ENCODE data around the gene CHST3.

DNA sequence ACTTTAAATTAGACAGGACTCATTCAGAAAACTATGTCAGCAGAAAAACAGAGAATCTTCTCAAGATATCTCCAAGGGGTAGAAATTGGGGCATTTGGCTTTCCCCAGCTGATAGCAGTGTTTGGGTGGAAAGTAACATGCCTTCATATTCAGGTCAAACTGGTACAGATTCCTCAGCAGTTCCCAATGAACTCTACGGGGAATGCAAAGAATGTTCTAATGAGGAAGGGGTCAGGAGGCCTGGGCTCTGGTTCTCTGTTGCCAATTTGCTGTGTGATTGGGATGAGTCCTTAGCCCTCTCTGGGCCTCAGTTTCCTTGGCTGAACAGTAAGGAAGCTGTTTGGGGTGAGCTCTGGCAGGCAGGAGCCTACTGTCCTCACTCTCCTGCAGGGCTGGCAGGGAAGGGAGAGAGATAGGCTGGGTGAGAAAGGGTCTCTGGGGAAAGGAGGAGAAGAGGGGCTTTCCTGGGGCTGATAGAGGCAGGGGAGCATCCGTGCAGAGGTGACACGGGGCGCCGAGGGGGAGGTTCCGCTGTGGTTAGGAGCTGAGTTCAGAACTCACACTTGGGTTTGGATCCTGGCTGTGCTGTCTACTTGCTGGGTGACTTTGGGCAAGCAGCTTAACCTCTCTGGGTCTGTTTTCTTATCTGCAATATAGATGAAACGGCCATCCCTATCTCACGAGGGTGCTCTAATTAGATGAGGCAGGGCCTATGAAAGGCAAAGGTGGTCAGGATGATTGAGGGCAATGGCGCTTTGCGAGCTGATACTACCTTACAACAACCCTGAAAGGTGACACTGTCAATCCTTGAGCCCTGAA, 79.0 kb downstream of the CHST3 start:
- TF ChIP-seq EZH2 (IDR thresholded peaks at IDR 0.05; ENCODE audit: low read length): no peak
- no peak for TF ChIP-seq CTCF (optimal IDR thresholded peaks at IDR 0.05 in 1 of 3, IDR thresholded peaks at IDR 0.05 in 1 of 3, conservative IDR thresholded peaks at IDR 0.05 in 1 of 3; ENCODE audit: extremely low read depth in 1 of 3, insufficient read depth in 2 of 3, low read length in 3 of 3)

All from keratinocyte (primary cell).